ENCODE measurements around the gene SAMD10.

SAMD10 gene

GRCh38 chr20:63980806-63981728 lies 1.6 kb upstream of the SAMD10 start, which contains the start of gene PRPF6:
Gene PRPF6 (plus strand): TSS chr20:63981132. CDS start chr20:63981246, 114 bp downstream.
- peak within 1 kb of the TSS; percentile 95 for H3K4me3 ChIP-seq (ENCODE audit: low read depth, low read length)
- H3K9me3 ChIP-seq (ENCODE audit: control insufficient read depth, insufficient read depth, low read depth, low read length), result no peaks in the 10 kb centered on the region
- H3K27ac ChIP-seq (ENCODE audit: extremely low read depth, low read depth, low read length), result peak within 1 kb of the TSS; percentile 78
- CTCF ChIA-PET, result interaction anchor here (0.6 to 3.8 kb wide), 23 partner anchors 10 to 484 kb away, joined by 3 to 18 read pairs (median 4); partner anchors contain the start of genes C20orf204, PTK6 and TPD52L2
- H3K4me1 ChIP-seq (ENCODE audit: control insufficient read depth, insufficient read depth, low read length), result peaks cover 13% of the 10 kb centered on the region
- peaks cover 14 to 35% of the 10 kb centered on the region in 2 experiments; a peak in 2 of 3 replicates for H3K36me3 ChIP-seq (ENCODE audit: control insufficient read depth in 2 of 2, insufficient read depth in 1 of 2, low read length in 2 of 2)
- POLR2A ChIA-PET, result interaction anchor here (0.6 to 2.0 kb wide), 14 partner anchors 20 to 323 kb away, joined by 3 to 21 read pairs (median 4); partner anchors contain the start of genes ARFRP1, RTEL1, TCEA2 and TPD52L2
- TF ChIP-seq ZNF501 (tag by site-specific recombination; IDR thresholded peaks at IDR 0.05), result peak; percentile 73; the same call in 1 of the 2 replicates
- peak; percentile 54; the same call in 1 of the 2 replicates for TF ChIP-seq KLF7 (tag by site-specific recombination; IDR thresholded peaks at IDR 0.05; ENCODE audit: borderline replicate concordance)
- TF ChIP-seq PRDM2 (tag by site-specific recombination; IDR thresholded peaks at IDR 0.05; ENCODE audit: borderline replicate concordance), result no peak
- peak; percentile 97 for TF ChIP-seq ZNF629 (tag by site-specific recombination; IDR thresholded peaks at IDR 0.05)
- TF ChIP-seq ZFHX2 (tag by site-specific recombination; conservative IDR thresholded peaks at IDR 0.05), result 0 out of 2 replicates have a peak, but pooled peaks have one; percentile 12
- no peak for TF ChIP-seq ZNF701 (tag by site-specific recombination; IDR thresholded peaks at IDR 0.05)
- TF ChIP-seq ZNF610 (tag by site-specific recombination; IDR thresholded peaks at IDR 0.05; ENCODE audit: borderline replicate concordance), result 0 out of 2 replicates have a peak, but pooled peaks have one; percentile 44
- TF ChIP-seq KLF10 (tag by site-specific recombination; IDR thresholded peaks at IDR 0.05), result peak; percentile 76
- TF ChIP-seq ZNF169 (tag by site-specific recombination; IDR thresholded peaks at IDR 0.05), result no peak
- TF ChIP-seq ZBTB20 (tag by site-specific recombination; IDR thresholded peaks at IDR 0.05), result peak; percentile 37; the same call in 1 of the 2 replicates
- peak; percentile 60; the same call in 1 of the 2 replicates for TF ChIP-seq GLIS2 (tag by site-specific recombination; IDR thresholded peaks at IDR 0.05)
- no peak for TF ChIP-seq ZNF274 (IDR thresholded peaks at IDR 0.05; ENCODE audit: low read length)
- TF ChIP-seq ZNF274 (tag by site-specific recombination; IDR thresholded peaks at IDR 0.05; ENCODE audit: borderline replicate concordance), result no peak
- TF ChIP-seq ZNF24 (tag by site-specific recombination; IDR thresholded peaks at IDR 0.05), result 0 out of 2 replicates have a peak, but pooled peaks have one; percentile 53
- no peak for TF ChIP-seq BCL11B (tag by site-specific recombination; IDR thresholded peaks at IDR 0.05; ENCODE audit: low read depth)
- TF ChIP-seq YY1 (tag by site-specific recombination; IDR thresholded peaks at IDR 0.05), result peak; percentile 44; the same call in 1 of the 2 replicates
- peak; percentile 89 for TF ChIP-seq ZBTB21 (tag by site-specific recombination; IDR thresholded peaks at IDR 0.05)
- peak; percentile 94 for TF ChIP-seq ZBTB48 (tag by site-specific recombination; IDR thresholded peaks at IDR 0.05)
- no peak for TF ChIP-seq ZBTB49 (tag by site-specific recombination; IDR thresholded peaks at IDR 0.05; ENCODE audit: low read depth)
- TF ChIP-seq ZNF692 (tag by site-specific recombination; IDR thresholded peaks at IDR 0.05), result peak; percentile 73; the same call in 1 of the 2 replicates
- TF ChIP-seq ZNF423 (tag by site-specific recombination; IDR thresholded peaks at IDR 0.05), result no peak
- TF ChIP-seq ZNF571 (tag by site-specific recombination; IDR thresholded peaks at IDR 0.05), result no peak
- peak; percentile 21; the same call in 1 of the 2 replicates for TF ChIP-seq PBX3 (CRISPR knock-in tag; IDR thresholded peaks at IDR 0.05)
- TF ChIP-seq ZNF26 (tag by site-specific recombination; IDR thresholded peaks at IDR 0.05), result no peak
